ENCODE results near the gene SLBP.

The SLBP gene

GRCh38 chr4:1654216-1654955, 57.7 kb downstream of the SLBP start:
- H2BK12ac ChIP-seq (ENCODE audit: low read length): no peak overlapping the region
- no peak overlapping the region for H3K27ac ChIP-seq (ENCODE audit: low read depth, low read length)
- no peaks in the 10 kb centered on the region for H3K27me3 ChIP-seq (ENCODE audit: insufficient read depth, low read length)
- no peak overlapping the region for H2AFZ ChIP-seq (ENCODE audit: insufficient read depth, low read length, poor library complexity)
- DNase-seq: no peak
- no peak overlapping the region for H2BK120ac ChIP-seq (ENCODE audit: insufficient read depth, low read length, poor library complexity)
- H3K18ac ChIP-seq (ENCODE audit: low read length): no peak overlapping the region
- H2AK5ac ChIP-seq (ENCODE audit: low read length): no peak overlapping the region
- H3K79me2 ChIP-seq (ENCODE audit: control insufficient read depth, insufficient read depth, low read length, poor library complexity): no peaks in the 10 kb centered on the region
- H3K14ac ChIP-seq (ENCODE audit: low read length): no peak overlapping the region
- H3K36me3 ChIP-seq (ENCODE audit: control insufficient read depth in 1 of 2, insufficient read depth in 2 of 2, low read length in 2 of 2): no peaks in the 10 kb centered on the region
- H3K9ac ChIP-seq (ENCODE audit: low read length): no peak overlapping the region
- H3K79me1 ChIP-seq (ENCODE audit: low read length): no peaks in the 10 kb centered on the region
- WGBS (ENCODE audit: extremely low coverage, insufficient coverage, insufficient read length): no CpG with 5 or more reads among the region's 23 CpGs
- H3K4me3 ChIP-seq (ENCODE audit: low read depth, low read length): no peak overlapping the region
- H3K4me1 ChIP-seq (ENCODE audit: control insufficient read depth in 1 of 2, insufficient read depth in 2 of 2, low read length in 2 of 2): no peaks in the 10 kb centered on the region
- no peak overlapping the region for H3K23ac ChIP-seq (ENCODE audit: low read length)
- H4K91ac ChIP-seq (ENCODE audit: low read depth, low read length): no peak overlapping the region
- no peak overlapping the region for H3K4me2 ChIP-seq (ENCODE audit: low read length)
- H4K12ac ChIP-seq (ENCODE audit: low read depth, low read length): no peak overlapping the region
- no peak overlapping the region for H2BK5ac ChIP-seq (ENCODE audit: low read depth, low read length, poor library complexity)
- H4K8ac ChIP-seq (ENCODE audit: low read depth, low read length): no peak overlapping the region
- H3K9me3 ChIP-seq (ENCODE audit: insufficient read depth, low read depth, low read length): peaks cover 13% of the 10 kb centered on the region
- no peak overlapping the region for H3K4ac ChIP-seq (ENCODE audit: low read depth, low read length)

- Histone ChIP-seq H2BK5ac (ENCODE audit: low read depth, low read length, poor library complexity) (no peak overlapping the region), H3K4me3 (ENCODE audit: low read depth, low read length) (no peak overlapping the region), H3K18ac (ENCODE audit: low read length) (no peak overlapping the region), H3K4ac (ENCODE audit: low read depth, low read length) (no peak overlapping the region), H3K36me3 (ENCODE audit: control insufficient read depth in 1 of 2, insufficient read depth in 2 of 2, low read length in 2 of 2) (no peaks in the 10 kb centered on the region), H3K27ac (ENCODE audit: low read depth, low read length) (no peak overlapping the region), H4K91ac (ENCODE audit: low read depth, low read length) (no peak overlapping the region), H4K12ac (ENCODE audit: low read depth, low read length) (no peak overlapping the region), H3K23ac (ENCODE audit: low read length) (no peak overlapping the region), H2AK5ac (ENCODE audit: low read length) (no peak overlapping the region), H3K79me2 (ENCODE audit: control insufficient read depth, insufficient read depth, low read length, poor library complexity) (no peaks in the 10 kb centered on the region), H3K4me1 (ENCODE audit: control insufficient read depth in 1 of 2, insufficient read depth in 2 of 2, low read length in 2 of 2) (no peaks in the 10 kb centered on the region), H2AFZ (ENCODE audit: insufficient read depth, low read length, poor library complexity) (no peak overlapping the region), H3K79me1 (ENCODE audit: low read length) (no peaks in the 10 kb centered on the region), H3K9me3 (ENCODE audit: insufficient read depth, low read depth, low read length) (peaks cover 13% of the 10 kb centered on the region), H3K4me2 (ENCODE audit: low read length) (no peak overlapping the region), H3K27me3 (ENCODE audit: insufficient read depth, low read length) (no peaks in the 10 kb centered on the region), H2BK120ac (ENCODE audit: insufficient read depth, low read length, poor library complexity) (no peak overlapping the region), H4K8ac (ENCODE audit: low read depth, low read length) (no peak overlapping the region), H3K9ac (ENCODE audit: low read length) (no peak overlapping the region), H2BK12ac (ENCODE audit: low read length) (no peak overlapping the region), H3K14ac (ENCODE audit: low read length) (no peak overlapping the region)
- no CpG with 5 or more reads among the region's 10 CpGs for WGBS (ENCODE audit: extremely low coverage, insufficient coverage, insufficient read length)
- DNase-seq: no peak
These were observed 58.3 kb downstream of the SLBP start for GRCh38 chr4:1653776-1654175.

GRCh38 chr4:1652088-1652487, 60.0 kb downstream of the SLBP start:
- H3K14ac ChIP-seq (ENCODE audit: low read length): no peak overlapping the region
- no peak overlapping the region for H2AK5ac ChIP-seq (ENCODE audit: low read length)
- H3K9ac ChIP-seq (ENCODE audit: low read length): no peak overlapping the region
- no peak overlapping the region for H3K4ac ChIP-seq (ENCODE audit: low read depth, low read length)
- no peak overlapping the region for H4K8ac ChIP-seq (ENCODE audit: low read depth, low read length)
- H3K27ac ChIP-seq (ENCODE audit: low read depth, low read length): no peak overlapping the region
- H4K12ac ChIP-seq (ENCODE audit: low read depth, low read length): no peak overlapping the region
- over 99% methylated on average over 11 of the region's 13 CpGs for WGBS (ENCODE audit: extremely low coverage, insufficient coverage, insufficient read length)
- H2AFZ ChIP-seq (ENCODE audit: insufficient read depth, low read length, poor library complexity): no peak overlapping the region
- H3K23ac ChIP-seq (ENCODE audit: low read length): peak overlapping the region; percentile 19
- H2BK5ac ChIP-seq (ENCODE audit: low read depth, low read length, poor library complexity): no peak overlapping the region
- DNase-seq: no peak
- H2BK120ac ChIP-seq (ENCODE audit: insufficient read depth, low read length, poor library complexity): no peak overlapping the region
- no peaks in the 10 kb centered on the region for H3K36me3 ChIP-seq (ENCODE audit: control insufficient read depth in 1 of 2, insufficient read depth in 2 of 2, low read length in 2 of 2)
- no peaks in the 10 kb centered on the region for H3K79me2 ChIP-seq (ENCODE audit: control insufficient read depth, insufficient read depth, low read length, poor library complexity)
- no peaks in the 10 kb centered on the region for H3K79me1 ChIP-seq (ENCODE audit: low read length)
- peak overlapping the region; percentile 61 for H3K4me3 ChIP-seq (ENCODE audit: low read depth, low read length)
- no peaks in the 10 kb centered on the region for H3K27me3 ChIP-seq (ENCODE audit: insufficient read depth, low read length)
- H3K18ac ChIP-seq (ENCODE audit: low read length): no peak overlapping the region
- peaks cover 13% of the 10 kb centered on the region for H3K9me3 ChIP-seq (ENCODE audit: insufficient read depth, low read depth, low read length)
- no peaks in the 10 kb centered on the region for H3K4me1 ChIP-seq (ENCODE audit: control insufficient read depth in 1 of 2, insufficient read depth in 2 of 2, low read length in 2 of 2)
- H2BK12ac ChIP-seq (ENCODE audit: low read length): no peak overlapping the region
- no peak overlapping the region for H4K91ac ChIP-seq (ENCODE audit: low read depth, low read length)
- H3K4me2 ChIP-seq (ENCODE audit: low read length): no peak overlapping the region

- Histone ChIP-seq H4K8ac (ENCODE audit: low read depth, low read length) (no peak overlapping the region), H4K91ac (ENCODE audit: low read depth, low read length) (no peak overlapping the region), H2AK5ac (ENCODE audit: low read length) (no peak overlapping the region), H2BK120ac (ENCODE audit: insufficient read depth, low read length, poor library complexity) (no peak overlapping the region), H2AFZ (ENCODE audit: insufficient read depth, low read length, poor library complexity) (no peak overlapping the region), H2BK12ac (ENCODE audit: low read length) (no peak overlapping the region), H4K12ac (ENCODE audit: low read depth, low read length) (no peak overlapping the region), H3K23ac (ENCODE audit: low read length) (no peak overlapping the region), H3K9ac (ENCODE audit: low read length) (no peak overlapping the region), H3K9me3 (ENCODE audit: insufficient read depth, low read depth, low read length) (peaks cover 13% of the 10 kb centered on the region), H3K14ac (ENCODE audit: low read length) (no peak overlapping the region), H3K4me3 (ENCODE audit: low read depth, low read length) (peak overlapping the region; percentile 61), H3K36me3 (ENCODE audit: control insufficient read depth in 1 of 2, insufficient read depth in 2 of 2, low read length in 2 of 2) (no peaks in the 10 kb centered on the region), H3K4ac (ENCODE audit: low read depth, low read length) (no peak overlapping the region), H3K4me1 (ENCODE audit: control insufficient read depth in 1 of 2, insufficient read depth in 2 of 2, low read length in 2 of 2) (no peaks in the 10 kb centered on the region), H3K79me2 (ENCODE audit: control insufficient read depth, insufficient read depth, low read length, poor library complexity) (no peaks in the 10 kb centered on the region), H3K27ac (ENCODE audit: low read depth, low read length) (no peak overlapping the region), H3K18ac (ENCODE audit: low read length) (no peak overlapping the region), H2BK5ac (ENCODE audit: low read depth, low read length, poor library complexity) (no peak overlapping the region), H3K4me2 (ENCODE audit: low read length) (no peak overlapping the region), H3K79me1 (ENCODE audit: low read length) (no peaks in the 10 kb centered on the region), H3K27me3 (ENCODE audit: insufficient read depth, low read length) (no peaks in the 10 kb centered on the region)
- no peak for DNase-seq
- WGBS (ENCODE audit: extremely low coverage, insufficient coverage, insufficient read length): no CpG with 5 or more reads among the region's 13 CpGs
These were observed 60.5 kb downstream of the SLBP start for GRCh38 chr4:1651609-1652008.
